ENCODE measurements around the gene GFY. TPM values are rescaled to one million over a fixed set of nuclear protein-coding genes. Genes with fewer than 3 reads are reported as not detected.

The GFY gene
- total RNA-seq, 4 donors from 2014 or later: not detected

DNA sequence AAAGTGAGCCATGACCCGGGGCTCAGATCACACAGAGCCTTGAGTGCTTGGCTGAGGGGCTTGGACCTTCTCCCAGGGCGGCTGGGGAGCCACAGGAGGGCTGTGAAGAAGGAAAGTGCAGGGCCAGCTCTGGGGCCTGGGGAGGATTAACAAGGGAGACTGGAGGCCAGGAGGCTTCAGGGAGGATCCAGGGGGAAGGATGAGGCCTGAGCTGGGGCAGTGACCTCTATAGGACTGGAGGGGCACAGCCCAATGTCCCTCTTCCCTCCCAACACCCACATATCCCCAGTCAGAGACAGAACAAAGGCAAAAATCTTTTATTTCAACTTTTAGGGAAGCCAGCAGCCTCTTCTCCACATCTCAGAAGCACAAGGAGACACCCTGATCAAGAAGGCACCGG lies 20.8 kb downstream of the GFY start:
- no peak for ATAC-seq (ENCODE audit: low FRiP score)
- no peak for DNase-seq (ENCODE audit: low spot score)
- TF ChIP-seq, protein P1, sequence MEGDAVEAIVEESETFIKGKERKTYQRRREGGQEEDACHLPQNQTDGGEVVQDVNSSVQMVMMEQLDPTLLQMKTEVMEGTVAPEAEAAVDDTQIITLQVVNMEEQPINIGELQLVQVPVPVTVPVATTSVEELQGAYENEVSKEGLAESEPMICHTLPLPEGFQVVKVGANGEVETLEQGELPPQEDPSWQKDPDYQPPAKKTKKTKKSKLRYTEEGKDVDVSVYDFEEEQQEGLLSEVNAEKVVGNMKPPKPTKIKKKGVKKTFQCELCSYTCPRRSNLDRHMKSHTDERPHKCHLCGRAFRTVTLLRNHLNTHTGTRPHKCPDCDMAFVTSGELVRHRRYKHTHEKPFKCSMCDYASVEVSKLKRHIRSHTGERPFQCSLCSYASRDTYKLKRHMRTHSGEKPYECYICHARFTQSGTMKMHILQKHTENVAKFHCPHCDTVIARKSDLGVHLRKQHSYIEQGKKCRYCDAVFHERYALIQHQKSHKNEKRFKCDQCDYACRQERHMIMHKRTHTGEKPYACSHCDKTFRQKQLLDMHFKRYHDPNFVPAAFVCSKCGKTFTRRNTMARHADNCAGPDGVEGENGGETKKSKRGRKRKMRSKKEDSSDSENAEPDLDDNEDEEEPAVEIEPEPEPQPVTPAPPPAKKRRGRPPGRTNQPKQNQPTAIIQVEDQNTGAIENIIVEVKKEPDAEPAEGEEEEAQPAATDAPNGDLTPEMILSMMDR (IDR thresholded peaks at IDR 0.05): no peak

DNA sequence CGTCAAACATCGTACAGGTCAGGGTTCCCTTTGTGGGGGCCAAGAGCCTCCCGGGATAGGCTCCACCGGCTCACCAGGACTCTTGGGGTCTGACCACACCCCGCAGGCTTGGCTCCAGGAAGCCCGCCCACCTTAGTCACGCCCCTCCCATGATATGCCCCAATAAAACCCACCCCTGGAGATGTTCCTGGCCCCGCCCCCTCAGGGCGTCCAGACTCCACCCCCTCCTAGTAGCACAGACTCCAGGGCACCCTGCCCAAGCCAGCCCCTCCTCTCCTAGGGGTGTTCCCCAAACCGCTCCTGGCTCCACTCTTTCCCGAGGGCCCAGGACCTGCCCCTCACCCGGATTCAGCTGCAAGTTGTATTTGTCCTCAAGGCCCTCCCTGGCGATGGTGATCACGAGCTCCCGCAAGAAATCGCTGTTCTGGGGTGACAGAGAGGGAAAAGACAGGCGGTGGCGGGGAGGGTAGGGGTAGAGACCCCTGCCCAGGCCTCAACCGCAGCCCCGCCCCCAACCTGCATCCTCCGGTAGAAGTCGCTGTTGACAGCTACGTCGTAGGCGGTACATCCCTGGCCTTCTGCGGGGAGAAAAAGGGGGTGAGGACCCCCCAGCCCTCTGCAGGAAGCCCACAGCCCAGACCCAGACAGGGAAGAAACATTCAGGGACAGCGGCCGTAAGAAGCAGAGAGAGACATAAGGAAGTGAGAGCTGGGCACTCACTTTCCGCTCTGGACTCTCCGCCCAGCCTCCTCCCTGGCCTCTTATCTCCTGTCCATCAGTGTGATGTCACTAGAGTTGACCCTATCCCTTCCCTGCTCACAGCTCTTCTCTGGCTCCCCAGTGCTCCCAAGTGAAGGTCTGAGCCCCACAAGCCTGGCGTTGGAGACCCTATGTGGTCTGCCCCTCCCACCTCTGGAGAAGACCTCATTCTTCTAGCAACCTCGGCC lies 22.6 kb downstream of the GFY start:
- TF ChIP-seq, protein P1 (IDR thresholded peaks at IDR 0.05): no peak
- ATAC-seq (ENCODE audit: low FRiP score): no peak
- DNase-seq (ENCODE audit: low spot score): no peak

DNA sequence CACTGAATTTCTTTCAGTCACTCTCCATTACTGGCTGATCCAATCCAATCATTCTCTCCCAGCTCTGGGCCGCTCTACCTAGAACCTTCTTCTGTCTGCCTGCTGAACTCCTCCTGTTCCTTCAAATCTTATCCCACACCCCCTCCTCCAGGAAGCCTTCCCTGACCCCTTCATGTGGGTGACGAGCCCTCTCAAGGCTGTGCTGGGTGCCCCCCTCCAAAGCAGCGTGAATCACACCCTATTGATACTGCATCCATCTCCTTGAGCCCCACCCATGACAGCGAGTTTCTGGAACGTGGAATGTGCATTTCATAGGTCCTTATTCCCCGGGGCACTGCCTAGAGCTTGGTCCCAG lies 23.2 kb downstream of the GFY start:
- TF ChIP-seq, protein P1 (IDR thresholded peaks at IDR 0.05): no peak
- no peak for DNase-seq (ENCODE audit: low spot score)
- no peak for ATAC-seq (ENCODE audit: low FRiP score)

DNA sequence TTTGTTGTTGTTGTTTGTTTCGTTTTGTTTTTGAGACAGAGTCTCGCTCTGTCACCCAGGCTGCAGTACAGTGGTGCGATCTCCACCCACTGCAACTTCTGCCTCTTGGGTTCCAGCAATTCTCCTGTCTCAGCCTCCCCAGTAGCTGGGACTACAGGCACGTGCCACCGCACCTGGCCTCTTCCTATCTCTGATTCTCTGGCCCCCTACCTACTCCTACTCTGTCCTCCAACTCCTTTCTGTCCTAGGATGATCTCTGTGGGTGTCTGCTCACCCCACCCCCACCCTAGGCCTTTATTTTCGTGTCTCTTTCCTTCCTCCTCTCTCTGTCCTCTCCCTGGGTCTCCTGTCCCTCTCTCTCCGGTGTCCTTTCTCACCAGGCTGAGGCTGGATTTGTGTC lies 25.2 kb downstream of the GFY start:
- TF ChIP-seq, protein P1 (IDR thresholded peaks at IDR 0.05): no peak
- ATAC-seq (ENCODE audit: low FRiP score) (no peak), DNase-seq (ENCODE audit: low spot score) (no peak)

DNA sequence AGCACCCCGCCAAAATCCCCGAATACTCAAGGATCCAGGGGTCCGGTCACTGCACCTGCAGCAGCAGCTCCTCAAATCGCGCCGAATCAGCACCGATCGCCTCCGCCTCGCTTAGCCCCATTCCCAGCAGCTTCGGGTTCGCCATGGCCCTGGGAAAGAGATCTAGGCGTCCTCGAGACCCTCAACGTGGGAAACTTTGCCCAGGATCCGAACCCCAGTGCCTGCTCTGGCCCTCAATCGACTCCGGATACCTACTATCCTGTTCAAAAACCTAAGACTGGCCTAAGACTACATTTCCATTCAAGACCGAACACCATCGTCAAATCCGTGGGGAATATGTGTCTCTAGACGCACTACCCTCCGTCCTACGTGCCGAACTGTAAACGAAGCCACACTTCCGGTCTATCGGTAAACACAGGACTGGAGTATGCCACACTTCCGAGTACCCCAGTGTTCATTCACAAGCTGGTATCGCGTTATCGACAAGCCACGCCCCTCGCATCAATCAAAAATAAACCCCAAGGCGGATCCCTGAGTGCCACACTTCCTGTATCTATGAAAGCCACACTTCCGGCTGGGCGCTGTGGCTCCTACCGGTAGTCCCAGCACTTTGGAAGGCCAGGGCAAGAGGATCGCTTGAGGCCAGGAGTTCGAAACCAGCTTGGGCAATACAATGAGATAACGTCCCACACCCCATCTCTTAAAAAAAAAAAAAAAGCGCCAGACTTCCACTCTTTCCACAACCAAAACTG lies 26.4 kb downstream of the GFY start, which contains the start of gene PIH1D1:
TSS of gene PIH1D1 (minus strand) at position 385 of the 752 bp plus-strand sequence. CDS start at position 145, 240 bp downstream.
- peak; percentile 95 for DNase-seq (ENCODE audit: low spot score)
- TF ChIP-seq, protein P1 (IDR thresholded peaks at IDR 0.05): no peak

DNA sequence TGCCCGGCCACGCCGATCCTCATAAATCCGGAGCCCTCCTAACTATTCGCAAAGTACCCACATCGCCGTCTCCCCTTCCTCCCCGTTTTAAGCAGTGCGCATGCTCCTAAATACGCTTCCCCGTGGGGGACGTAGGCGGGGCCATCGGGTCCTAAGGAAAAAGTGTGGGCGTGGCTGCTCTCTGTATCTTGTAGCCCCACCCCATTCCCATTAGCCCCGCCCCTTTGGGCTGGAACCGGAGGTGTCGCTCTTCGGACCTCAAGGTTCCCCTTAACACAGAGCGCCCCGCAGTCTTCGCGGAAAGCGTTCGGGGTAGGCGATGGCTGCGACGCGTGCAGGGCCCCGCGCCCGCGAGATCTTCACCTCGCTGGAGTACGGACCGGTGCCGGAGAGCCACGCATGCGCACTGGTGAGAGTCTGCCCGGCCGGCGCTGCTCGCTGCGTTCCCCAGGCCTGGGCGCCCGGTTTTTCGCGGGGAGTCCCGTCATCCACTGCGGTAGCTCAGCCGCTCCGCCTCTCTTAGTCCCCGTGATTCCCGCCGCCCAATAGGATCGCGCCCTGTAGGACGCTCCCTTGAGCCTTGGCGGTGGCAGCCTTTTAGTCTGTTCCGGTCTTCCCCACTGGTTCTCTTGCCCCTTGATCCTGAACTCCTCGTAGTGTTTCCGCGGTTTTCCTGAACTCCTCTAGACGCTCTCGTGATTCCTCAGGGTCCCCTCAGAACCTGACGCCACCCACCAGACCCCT lies 28.0 kb downstream of the GFY start, which contains the start of gene ALDH16A1:
TSS of gene ALDH16A1 (plus strand) at position 213 of the 744 bp plus-strand sequence. CDS start at position 320, 107 bp downstream.
- TF ChIP-seq, protein P1 (IDR thresholded peaks at IDR 0.05): no peak
- DNase-seq (ENCODE audit: low spot score): peak; percentile 88

More for the DNA sequence above, 26.4 kb downstream of the GFY start, which contains the start of gene PIH1D1:
- ATAC-seq (ENCODE audit: low FRiP score): peak; percentile 85

More for the DNA sequence above, 28.0 kb downstream of the GFY start, which contains the start of gene ALDH16A1:
- peak; percentile 94 for ATAC-seq (ENCODE audit: low FRiP score)
